ENCODE data around the gene LPP.

- TF ChIP-seq SIX5 (IDR thresholded peaks at IDR 0.05; ENCODE audit: borderline replicate concordance in 1 of 2, insufficient read depth in 1 of 2, low read depth in 1 of 2, low read length in 2 of 2): no peak
- TF ChIP-seq CTCF (IDR thresholded peaks at IDR 0.05 in 2 of 3, conservative IDR thresholded peaks at IDR 0.05 in 1 of 3; ENCODE audit: insufficient read depth in 2 of 3, low read depth in 1 of 3, low read length in 3 of 3): no peak
- no peak for TF ChIP-seq ZNF398 (CRISPR knock-in tag; IDR thresholded peaks at IDR 0.05)
- no peak for TF ChIP-seq MAFK (IDR thresholded peaks at IDR 0.05; ENCODE audit: low read length)
- TF ChIP-seq EP400 (IDR thresholded peaks at IDR 0.05): no peak
- TF ChIP-seq POLR2AphosphoS5 (IDR thresholded peaks at IDR 0.05; ENCODE audit: control insufficient read depth, insufficient read depth, low read depth, low read length): no peak
- no peak for TF ChIP-seq ZNF140 (CRISPR knock-in tag; IDR thresholded peaks at IDR 0.05)
Measured at GRCh38 chr3:188764609-188765008, 610.7 kb downstream of the LPP start.

Data from K562 (cell line).